M059J (cell line): ENCODE results near the gene MARCHF10. TPM values are rescaled to one million over a fixed set of nuclear protein-coding genes. Genes with fewer than 3 reads are reported as not detected.

ENCODE experiments used
- DNase-seq: peaks from one replicate; pipeline ENCODE4 v3.0.0-alpha.2; 2012; ENCODE audit warnings: low read depth
- total RNA-seq: library from RNA; depleted of rRNA; stranded (reverse); fragments of >200 nt; shearing (Covaris generic); gene quantifications from 2 replicates; pipeline ENCODE4 v1.2.3, GENCODE V29; 2014

The MARCHF10 gene
- total RNA-seq, 1 experiment from 2014 or later, result 0.05 TPM

DNA sequence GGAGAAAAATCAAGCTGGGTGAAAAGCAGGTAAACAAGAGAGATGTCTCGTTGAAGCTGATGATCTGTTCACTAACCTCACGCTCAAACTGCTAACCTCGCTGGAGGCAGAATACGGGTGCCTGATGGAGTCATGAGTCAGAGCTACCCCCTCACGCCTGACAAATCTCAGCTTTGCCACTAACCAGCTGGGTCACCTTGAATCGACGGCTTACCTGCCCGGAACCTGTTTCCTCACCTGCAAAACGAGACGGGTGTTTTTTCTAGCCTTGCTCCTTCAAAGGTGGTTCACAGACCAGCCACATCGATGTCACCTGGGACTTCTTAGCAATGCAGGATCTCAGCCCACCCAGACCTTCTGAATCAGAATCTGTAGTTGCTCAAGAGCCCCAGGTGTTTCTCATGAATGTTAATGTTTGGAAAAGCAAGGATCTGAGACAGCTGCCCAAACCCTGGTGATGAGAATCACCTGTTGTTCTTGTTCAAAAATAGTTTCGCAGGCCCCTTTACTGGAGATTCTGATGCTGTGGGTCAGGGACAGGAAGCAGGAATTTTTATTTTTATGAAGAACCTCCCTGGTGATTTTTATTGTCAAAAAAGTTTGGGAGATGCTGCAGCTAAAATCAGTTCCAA is 56.9 kb downstream of the MARCHF10 start:
- no peak for DNase-seq

DNA sequence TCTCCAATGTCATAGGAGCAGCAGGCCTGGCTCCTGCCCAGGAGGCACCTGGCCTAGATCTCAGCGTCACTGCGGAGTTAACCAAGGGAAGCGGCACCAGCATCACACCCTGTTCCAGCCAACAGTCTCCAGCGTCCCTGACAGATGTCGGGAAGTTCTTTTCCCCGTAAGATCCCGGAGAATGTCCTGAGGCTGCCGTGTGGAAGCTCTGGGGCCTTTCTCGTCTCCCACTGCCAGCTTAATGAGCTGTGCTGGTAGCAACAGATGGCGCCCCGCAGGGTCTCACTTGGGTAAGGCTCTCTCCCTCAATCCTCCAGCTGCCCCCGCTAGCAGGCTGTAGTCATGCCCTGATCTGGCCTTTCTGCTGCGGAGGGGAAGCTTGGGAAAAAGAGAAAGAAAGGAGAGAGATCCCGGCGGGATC is 57.5 kb downstream of the MARCHF10 start:
- DNase-seq, result no peak

GRCh38 chr17:62749926-62750325 is 58.2 kb downstream of the MARCHF10 start:
- DNase-seq, result no peak

DNA sequence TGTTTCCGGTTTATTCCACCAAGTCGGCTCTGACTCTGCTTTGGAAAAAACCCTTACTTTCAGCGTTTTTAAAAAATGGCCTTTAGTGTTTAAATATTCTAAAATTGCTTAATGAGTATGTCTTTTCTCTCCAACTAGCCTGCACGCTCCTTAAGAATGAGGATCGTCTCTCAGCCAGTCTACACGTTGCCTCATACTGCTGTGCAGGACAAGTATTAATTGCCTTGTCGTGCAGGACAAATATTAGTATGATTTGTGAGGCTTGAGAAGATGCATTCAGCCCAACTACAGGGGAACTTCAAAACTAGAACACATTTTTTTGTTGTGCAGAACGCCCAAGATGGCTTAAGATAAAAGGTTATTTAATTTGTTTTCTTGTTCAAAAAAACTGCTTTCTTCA is 61.2 kb downstream of the MARCHF10 start:
- no peak for DNase-seq

GRCh38 chr17:62745806-62746205 is 62.3 kb downstream of the MARCHF10 start:
- no peak for DNase-seq

GRCh38 chr17:62744259-62744658 is 63.9 kb downstream of the MARCHF10 start:
- DNase-seq, result no peak

GRCh38 chr17:62741290-62741689 is 66.8 kb downstream of the MARCHF10 start:
- no peak for DNase-seq

DNA sequence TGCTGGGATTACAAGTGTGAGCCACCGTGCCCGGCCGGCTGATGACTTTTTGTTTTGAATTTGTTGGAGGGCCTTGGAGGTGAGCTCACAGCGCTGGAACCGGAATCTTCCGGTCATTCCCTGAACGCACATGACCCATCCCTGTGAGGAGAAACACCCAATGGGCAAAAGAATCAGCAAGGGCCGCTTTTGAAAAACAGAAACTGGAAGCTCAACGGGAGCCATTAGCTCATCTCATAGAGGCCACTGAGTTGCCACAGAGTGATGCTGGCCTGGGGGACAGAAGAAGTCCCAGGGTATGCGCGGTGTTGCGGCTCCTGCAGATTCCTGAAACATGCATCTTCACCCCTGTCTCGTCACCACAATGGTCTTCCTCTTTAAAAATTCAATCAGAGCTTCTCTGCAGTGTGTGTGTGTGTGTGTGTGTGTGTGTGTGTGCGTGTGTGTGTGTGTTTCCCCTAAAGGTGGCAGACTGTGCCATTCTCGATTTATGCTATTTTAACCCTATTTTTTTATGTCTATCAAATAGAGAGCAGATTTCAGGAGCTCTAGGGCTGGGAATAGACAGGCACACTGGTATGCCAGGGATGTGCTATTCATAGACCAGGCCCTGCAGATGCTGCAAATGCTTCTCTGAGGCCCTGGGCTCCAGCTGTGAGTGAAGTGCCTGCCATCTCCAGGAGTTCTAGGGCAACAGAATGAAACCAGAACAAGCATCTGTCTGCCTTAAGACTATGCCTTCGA is 68.3 kb downstream of the MARCHF10 start:
- DNase-seq, result no peak

GRCh38 chr17:62738281-62738680 is 69.8 kb downstream of the MARCHF10 start:
- no peak for DNase-seq

- no peak for DNase-seq
Observed at GRCh38 chr17:62737513-62737912, 70.6 kb downstream of the MARCHF10 start.

- DNase-seq, result no peak
Observed at GRCh38 chr17:62735044-62735651, 73.0 kb downstream of the MARCHF10 start.

DNA sequence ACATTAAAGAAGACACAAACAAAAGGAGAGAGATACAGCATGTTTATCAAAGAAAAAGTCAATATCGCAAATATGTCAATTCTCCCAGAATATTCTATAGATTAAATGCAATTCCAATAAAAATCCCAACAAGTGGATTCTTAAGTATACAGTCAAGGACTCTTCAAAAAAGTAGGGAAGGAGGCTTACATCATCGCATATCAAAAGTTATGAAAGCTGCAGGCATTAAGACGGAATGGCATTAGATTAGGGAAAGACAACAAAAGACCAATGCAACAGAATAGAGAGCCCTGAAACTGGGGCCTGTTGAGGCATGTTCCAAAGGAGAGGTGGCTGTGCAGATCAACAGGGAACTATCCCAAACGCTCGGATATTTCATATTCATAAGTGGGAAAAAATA is 76.0 kb downstream of the MARCHF10 start:
- DNase-seq, result no peak

DNA sequence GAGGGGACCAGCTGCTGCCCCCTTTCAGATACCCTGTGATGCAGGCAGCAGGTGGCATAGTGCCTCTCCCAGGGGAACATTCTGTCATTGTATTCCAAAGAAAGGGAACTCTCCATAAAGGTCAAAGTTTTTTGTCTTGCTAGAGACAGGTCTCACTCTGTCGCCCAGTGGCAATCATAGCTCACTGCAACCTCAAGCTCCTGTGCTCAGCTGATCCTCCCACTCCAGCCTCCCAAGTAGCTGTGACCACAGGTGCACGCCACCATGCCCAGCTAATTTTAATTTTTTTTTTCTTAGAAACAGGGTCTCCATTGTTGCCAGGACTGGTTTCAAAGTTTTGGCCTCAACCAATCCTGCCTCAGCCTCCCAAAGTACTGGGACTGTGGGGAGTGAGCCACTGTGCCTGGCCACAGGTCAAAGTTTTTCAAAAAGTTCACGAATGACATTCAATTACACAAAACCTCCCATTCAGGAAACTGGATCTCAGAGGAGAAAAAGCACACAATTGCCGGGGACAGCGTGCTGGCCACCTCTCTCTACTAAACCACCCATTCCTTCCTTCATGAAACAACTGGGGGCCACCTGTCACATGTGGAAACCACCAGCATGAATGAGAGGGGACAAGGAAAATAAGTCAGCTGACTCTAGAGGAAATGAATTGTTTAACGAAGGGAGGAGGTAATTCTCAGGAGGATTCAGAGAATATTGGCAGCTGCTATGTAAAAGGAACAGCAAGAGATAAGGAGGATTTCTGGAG is 80.0 kb downstream of the MARCHF10 start:
- no peak for DNase-seq

DNA sequence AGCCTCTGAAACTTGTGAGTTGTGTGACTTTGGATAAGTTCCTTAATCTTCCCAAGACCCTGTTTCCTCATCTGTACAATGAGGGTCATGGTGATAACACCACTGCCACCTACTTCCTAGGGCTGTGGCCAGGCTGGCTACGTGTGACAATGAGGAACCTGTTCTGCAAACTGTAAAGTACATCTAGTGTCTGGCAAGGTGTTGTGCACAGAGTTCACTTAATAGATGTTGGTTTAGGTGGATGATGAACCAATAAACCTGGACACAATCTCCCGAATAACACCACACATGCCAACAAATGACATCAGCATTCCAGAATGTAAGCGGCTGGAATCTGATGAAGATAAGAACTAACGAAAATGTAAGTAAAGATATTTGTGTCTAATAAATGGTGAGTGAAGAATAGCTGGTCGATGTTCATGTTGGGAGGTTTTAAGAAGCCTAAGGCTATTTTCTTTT is 82.3 kb downstream of the MARCHF10 start:
- peak; percentile 83 for DNase-seq

GRCh38 chr17:62724398-62725146 is 83.5 kb downstream of the MARCHF10 start:
- peak; percentile 50 for DNase-seq

- DNase-seq, result no peak
Observed at GRCh38 chr17:62723842-62724241, 84.3 kb downstream of the MARCHF10 start.

- no peak for DNase-seq
Observed at GRCh38 chr17:62722625-62723024, 85.5 kb downstream of the MARCHF10 start.

- peak; percentile 45 for DNase-seq
Observed at GRCh38 chr17:62720126-62720850, 87.8 kb downstream of the MARCHF10 start.

GRCh38 chr17:62719586-62719985 is 88.5 kb downstream of the MARCHF10 start:
- no peak for DNase-seq

DNA sequence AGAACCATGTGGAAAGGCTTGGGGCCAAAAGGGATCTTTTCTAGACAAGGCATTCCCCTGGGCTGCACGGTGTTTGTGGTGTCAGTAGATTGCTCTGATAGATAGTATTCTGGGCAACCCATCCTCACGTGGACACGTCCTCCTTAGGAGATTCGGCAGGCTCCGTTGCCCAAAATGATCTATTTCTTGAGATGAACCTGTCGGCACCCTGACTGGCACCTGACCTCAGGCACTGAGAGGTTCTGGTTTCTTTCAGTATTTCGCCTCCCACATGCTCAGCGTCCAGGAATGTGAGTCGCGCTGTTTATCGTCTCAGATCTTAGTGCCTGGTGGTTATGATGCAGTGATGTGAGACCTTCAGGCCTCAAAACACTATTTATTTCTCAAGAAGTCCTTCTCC is 89.7 kb downstream of the MARCHF10 start:
- DNase-seq, result peak; percentile 90

GRCh38 chr17:62717889-62718288 is 90.2 kb downstream of the MARCHF10 start:
- DNase-seq, result no peak
